NCI-H1436 (cell line): ENCODE results near the gene KRT27.
"Not testable (repeated sequence)": the region's sequence is repeated elsewhere in the genome, so short reads cannot be mapped to it uniquely, and the experiment has no call there.

Experiments
- DNase-seq: peaks from one replicate; lab custom pipeline; 2025; lab: John Stamatoyannopoulos, UW

KRT27 gene

DNA sequence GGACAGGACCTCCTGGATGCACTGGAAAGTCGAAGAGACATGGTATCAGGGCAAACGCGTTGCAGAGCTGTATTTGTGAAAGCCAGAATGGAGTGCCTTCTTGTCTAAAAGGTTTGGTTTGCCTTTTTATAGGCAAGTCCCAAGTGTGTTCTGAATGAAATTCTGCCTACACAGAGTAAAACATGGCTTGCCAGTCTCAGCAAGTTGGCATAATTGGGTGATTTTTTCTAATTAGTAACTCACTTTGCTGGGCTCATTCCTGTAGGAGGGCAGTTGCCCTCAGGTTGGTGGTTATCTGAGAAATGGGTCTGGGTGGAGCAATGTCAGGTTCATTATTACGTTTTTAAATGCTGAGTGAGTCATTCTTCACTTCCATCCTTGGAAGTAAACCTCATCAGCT lies 27.1 kb downstream of the KRT27 start, which contains the start of gene KRT25:
Gene KRT25, minus strand, starts transcription at position 101 of the 400 bp plus-strand sequence. Its CDS starts 60 bp downstream, at position 41.
- DNase-seq: no peak

DNA sequence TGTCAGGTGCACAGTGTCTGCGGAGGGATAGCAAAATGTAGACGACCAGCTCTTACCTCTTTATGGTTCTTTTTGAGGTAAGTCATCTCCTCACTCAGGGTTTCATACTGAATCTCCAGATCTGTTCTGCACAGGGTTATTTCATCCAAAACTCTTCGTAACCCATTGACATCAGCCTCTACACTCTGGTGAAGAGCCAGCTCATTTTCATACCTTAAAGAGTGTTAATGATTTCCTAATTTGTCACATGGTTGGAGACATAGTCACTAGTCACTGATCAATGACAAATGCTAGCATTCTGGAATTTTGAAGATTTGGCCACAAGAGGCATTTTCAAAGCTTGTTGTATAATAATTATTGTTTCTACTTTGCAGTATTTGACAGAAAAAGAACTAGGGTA lies 28.5 kb downstream of the KRT27 start:
- DNase-seq: no peak

DNA sequence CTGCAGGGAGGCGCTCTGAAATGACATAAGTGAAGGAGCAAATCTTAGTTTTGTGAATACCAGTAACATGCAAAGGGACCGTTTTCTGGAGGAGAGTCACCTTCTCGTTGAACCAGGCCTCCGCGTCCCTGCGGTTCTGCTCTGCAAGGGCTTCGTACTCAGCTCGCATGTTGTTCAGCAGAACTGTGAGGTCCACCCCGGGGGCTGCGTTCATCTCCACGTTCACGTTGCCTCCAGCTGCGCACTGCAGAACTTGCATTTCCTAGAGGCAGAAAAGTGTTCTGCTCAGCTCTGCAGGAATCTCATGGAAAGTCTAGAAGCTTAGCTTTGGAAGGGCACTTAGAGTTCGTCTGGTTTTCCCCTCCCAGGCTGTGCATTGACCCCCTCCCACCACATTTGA lies 31.3 kb downstream of the KRT27 start:
- no peak for DNase-seq

DNA sequence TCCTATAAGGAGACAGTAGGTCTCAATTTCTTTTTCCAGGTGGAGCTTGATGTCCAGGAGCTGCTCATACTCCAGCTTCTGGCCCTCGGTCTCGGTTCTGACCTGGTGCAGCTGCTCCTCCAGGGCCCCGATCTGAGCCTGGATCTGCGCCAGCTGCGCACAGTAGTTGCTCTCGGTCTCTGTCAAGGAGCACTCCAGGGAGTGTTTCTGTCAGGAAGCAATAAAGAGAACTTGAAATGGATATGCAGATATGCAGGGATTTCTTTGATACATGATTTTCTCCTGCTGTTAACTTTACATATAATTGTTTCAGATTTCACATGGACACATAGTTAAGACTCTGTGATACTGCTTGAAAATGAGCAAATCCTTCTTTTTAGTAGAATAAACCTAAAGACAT lies 32.0 kb downstream of the KRT27 start:
- no peak for DNase-seq

DNA sequence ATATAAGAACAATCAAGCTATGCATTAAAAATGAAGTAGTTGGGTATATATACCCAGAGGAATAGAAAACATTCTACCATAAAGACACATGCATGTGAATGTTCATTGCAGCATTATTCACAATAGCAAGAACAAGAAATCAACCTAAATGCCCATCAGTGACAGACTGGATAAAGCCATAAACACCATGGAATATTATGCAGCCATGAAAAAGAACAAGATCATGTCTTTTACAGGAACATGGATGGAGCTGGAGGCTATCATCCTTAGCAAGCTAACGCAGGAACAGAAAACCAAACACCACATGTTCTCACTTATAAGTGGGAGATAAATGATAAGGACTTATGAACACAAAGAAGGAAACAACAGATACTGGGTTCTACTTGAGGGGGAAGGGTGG lies 33.7 kb downstream of the KRT27 start:
- not testable (repeated sequence) for DNase-seq

DNA sequence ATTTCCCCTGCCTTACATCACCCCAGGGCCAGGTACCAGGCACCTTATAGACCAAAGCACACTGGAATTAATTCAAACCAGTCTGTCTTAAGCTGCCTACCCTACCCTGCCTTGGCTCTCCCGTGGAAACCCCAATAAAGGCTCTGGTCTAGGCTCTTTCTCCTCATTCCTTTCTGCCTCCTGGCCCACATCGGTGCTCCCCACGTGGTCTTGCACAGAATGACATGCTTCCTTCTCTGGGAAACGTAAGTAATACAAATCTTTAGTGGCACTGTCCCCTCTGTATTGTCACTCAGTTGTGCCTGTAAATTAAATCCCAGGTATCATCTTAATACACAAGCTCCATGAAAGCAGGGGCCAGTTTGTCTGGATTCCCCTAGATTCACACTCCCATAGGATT lies 43.8 kb downstream of the KRT27 start:
- no peak for DNase-seq

DNA sequence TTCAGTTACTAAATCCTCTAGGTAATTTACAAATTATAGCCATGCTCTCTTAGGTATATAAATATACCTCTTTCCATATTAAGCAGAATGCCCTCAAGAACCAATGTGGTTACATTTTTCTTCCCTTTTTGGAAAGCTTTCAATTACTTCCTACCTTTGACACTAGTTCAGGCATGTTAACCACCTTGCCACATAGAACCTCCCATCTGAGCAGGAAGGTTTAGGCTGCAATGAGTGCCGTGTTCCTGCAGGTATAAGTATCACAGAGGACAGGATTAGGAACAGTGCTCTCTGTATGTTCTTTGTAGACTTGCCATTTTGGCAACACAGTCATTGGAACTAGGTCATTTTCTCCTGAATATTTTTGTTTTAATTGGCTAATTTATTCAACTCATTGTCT lies 47.3 kb downstream of the KRT27 start:
- DNase-seq: no peak

DNA sequence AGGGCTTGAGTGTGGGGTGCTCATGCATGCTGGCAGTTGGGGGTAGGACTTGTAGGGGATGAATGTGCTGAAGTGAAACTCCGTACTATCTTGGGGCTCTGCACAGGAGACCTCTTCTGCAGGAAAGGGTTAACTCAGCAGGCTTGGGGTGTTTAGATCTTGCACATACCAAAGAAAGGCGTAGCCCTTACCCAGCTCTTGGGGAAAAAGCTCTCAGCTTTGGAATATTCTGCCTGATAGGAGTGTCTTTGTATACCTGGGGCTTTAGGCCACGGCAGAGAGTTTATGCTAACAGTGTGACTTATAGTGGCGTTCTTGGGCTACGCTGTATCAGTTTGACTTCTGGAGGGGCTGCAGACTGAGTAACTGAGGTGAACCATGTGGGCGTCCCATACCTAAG lies 48.3 kb downstream of the KRT27 start:
- no peak for DNase-seq

DNA sequence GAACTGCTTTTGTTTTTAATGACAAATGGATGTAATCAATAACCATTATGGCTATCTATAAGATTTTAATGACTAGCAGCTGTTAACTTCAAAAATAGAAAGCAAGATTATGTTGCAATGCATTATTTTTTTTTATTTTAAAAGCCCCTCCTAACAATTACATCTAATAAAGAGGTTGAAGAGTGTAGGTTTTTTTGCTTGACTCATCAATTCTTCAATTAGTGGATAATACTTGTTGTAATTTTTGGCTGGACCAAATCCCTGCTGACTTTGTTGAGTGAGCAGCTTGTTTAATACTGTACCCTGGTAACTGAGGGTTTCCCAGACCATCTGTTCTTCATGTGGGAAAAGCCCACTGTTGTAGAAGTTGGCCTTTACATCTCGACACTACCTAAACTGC lies 51.4 kb downstream of the KRT27 start:
- DNase-seq: no peak

DNA sequence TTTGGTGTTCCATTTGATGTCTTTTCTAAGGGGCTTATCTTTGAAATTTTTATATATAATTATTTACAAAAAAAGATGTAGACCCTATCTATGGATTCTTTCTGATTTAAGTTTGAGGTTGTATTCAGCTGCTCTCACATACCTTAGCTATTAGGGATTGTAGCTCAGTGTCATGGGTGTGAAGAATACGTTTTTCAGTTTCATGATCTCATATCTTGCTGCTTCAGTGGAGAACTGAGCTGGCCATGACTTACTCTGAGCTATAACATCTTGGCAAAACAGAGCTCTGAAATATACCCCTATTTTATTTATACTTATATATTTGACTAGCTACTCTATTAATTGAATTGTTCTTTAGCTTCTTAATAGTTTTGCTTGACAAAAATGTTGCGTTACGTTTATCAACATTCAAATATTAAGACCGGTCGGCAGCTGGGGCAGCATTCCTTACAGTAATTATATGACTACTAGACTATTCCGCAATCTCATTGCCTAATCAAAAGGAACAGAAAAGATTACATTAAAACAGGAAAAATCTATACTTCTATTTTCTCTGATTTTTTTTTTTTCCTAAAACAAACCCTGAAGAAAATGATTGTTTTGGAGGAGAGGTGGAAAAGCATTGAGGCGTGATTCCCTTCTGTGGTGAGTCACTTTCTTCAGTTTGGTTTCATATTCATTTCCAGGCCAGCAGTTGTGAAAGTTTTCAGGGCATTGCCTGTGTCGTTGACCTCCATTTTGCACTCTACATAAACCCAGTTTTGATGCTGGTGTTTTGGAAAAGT lies 54.7 kb downstream of the KRT27 start:
- DNase-seq: no peak

DNA sequence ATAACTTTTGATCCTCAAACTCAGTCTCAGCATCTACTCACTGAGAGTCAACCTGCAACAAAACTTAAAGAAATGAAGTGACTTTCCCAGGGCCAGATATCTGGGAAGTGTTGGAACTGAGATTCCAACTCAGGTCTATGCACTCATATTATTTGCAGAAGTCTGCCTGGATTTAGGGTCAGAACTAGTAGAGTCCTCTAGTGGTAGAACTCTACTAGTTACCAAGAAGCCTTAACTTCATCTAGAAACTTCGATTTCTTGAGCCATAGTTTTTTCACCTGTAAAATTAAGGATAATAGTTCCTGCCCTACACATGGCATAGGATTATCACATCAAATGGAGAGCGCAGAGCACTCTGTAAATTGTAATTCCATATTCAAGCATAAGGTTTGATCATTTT lies 55.4 kb downstream of the KRT27 start:
- no peak for DNase-seq
